Measurements from ENCODE around the gene KDM8.
A peak's percentile ranks its signal among the peaks of the same experiment; 100 is the strongest.

The KDM8 gene

GRCh38 chr16:27203507-27204311, at the start of gene KDM8:
TSS of gene KDM8 (plus strand) at chr16:27203526. CDS start at chr16:27210124, 6,598 bp downstream.
- DNase-seq: peak; percentile 100

- DNase-seq: peak; percentile 67
Measured at GRCh38 chr16:27154705-27155521, 48.4 kb upstream of the KDM8 start.

DNA sequence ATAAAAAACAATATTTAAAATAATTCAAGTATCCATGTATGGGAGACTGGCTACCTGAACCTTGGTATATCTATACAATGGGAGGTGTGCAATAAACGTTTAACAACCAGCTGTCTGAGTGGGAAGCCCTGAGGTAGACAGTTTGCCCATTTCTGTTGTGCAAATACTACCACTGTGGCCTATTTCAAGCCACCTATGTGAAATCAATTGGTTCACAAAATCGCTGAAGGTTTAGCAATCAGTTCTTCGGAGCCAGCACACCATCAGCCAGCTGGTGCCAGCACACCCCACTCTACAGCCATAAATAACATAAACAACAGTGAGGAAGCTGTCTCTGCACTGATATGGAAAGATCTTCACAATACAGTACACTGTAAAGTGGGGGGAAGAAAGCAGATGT, 46.7 kb upstream of the KDM8 start:
- DNase-seq: peak; percentile 33

GRCh38 chr16:27161398-27161797, 41.9 kb upstream of the KDM8 start:
- no peak for DNase-seq

- DNase-seq: no peak
Measured at GRCh38 chr16:27164352-27164751, 39.0 kb upstream of the KDM8 start.

- peak; percentile 62 for DNase-seq
Measured at GRCh38 chr16:27165576-27165975, 37.8 kb upstream of the KDM8 start.

DNA sequence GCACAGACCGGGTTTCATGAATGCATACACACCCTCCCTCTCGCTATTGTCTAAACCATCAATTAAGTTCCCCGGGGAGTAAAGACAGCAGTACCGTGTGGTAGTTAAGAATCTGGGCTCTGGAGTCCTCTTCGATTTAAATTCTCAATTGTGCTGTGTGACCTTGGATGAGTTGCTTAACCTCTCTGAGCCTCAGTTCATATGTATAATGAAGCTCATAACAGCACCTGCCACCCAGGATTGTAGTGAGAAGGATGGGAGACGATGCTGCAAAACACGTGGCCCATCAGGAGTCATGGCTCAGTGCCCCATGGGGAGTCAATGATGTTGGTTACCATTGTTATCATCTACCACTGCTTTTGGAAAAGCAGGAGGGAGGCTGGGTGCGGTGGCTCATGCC, 34.5 kb upstream of the KDM8 start:
- no peak for DNase-seq

GRCh38 chr16:27169511-27170071, 33.7 kb upstream of the KDM8 start:
- peak; percentile 90 for DNase-seq

DNA sequence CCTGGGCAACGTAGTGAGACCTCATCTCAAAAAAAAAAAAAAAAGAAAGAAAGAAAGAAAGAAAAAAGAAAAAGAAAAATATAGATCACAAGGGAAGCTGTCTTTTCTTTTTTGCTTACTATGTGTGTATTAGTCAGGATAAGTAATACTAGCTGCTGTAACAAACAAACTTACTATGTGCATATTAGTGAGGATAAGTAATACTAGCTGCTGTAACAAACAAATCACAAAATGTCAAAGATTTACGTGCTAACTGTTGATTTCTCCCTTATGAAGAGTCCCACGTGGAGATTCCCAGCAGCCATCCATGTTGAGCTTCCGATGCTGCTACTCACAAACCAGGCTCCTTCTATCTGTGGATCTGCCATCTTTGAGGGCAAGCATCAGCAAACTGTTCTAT, 31.7 kb upstream of the KDM8 start:
- DNase-seq: no peak

GRCh38 chr16:27174007-27174406, 29.3 kb upstream of the KDM8 start:
- DNase-seq: peak; percentile 86

- peak; percentile 44 for DNase-seq
Measured at GRCh38 chr16:27174798-27175197, 28.5 kb upstream of the KDM8 start.

GRCh38 chr16:27175888-27176287, 27.4 kb upstream of the KDM8 start:
- no peak for DNase-seq

GRCh38 chr16:27177031-27177774, 26.1 kb upstream of the KDM8 start:
- DNase-seq: no peak

DNA sequence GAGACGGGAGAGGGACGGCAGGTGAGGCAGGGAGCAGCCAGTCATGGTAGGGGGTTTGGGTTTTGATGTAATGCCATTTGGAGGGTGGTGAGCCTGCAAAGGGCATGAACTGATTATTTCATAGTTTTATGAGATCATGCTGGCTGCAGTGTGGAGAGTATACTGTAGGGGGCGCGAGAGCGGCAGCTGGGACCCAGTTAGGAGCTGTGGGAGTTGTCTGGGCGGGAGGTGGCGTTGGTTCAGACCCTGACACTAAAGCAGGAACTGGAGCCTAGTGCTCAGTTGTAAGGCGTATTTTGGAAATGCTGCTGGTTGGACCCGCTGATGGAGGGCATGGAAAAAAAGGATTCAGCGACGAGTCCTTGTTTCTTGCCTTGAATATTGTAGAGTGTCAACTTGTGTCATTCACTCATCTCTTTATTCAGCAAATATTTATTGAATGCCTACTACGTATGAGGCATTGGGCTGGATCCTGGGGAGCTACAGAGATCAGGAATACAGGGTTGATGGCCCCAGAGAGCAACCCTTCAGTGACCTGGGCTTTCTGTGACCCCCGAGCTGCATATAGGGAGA, 23.7 kb upstream of the KDM8 start:
- peak; percentile 95 for DNase-seq

DNA sequence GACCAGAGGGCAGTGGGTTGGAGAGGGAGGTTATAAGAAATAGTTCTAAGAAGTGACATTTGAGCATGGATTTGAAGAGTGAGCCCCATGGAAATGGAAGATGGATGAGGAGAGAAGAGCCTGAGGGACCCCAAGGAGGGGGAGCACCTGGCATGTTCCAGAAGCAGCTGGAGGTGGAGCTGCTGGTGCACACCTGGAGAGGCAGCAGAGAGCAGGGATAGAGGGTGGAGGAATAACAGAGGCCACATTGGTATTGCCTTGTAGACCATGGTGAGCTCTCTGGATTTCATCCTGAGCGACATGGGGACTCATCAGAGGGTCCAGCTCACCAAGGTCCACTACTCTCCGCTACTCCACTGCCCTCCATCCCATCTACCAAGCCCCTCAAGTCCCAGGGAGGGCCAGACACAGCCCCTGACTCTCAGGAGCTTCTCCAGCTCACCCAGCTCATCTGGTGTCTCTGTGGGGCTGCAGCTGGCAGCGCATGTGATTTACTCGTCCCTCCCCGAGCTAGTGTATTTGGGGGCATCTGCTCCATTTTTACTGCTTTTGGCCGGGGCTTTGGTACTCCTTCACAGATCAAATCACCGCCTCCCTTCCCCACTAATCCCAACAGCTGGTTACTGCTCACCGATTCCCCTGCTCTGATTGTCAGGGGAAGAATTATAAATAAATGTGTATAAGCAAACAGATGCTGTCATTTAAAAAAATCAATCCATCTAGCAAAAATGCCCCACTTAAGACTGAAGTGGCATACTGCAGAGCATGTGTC, 22.1 kb upstream of the KDM8 start:
- DNase-seq: no peak

DNA sequence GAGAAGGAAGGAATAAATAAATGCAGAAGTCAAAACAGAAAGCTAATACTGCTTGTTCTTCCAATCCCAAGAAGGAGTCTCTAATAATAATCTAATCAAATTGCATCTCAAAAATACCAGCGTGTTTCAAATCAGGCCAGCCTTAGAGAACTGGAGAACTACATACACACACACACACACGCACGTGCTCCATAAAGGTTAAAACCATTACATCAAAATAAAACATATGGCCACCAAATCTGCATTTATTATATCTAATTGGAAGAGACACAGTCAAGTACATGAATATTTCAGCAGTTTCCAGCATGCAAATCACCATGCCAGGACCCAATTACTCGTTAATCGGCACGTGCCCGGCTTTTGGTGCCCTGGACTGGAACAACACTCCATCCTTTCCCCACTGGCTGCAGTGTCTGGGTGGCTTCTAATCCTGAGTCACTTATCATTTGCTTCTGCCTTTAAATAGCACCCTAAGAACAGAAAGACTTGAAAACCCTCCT, 20.4 kb upstream of the KDM8 start:
- no peak for DNase-seq

DNA sequence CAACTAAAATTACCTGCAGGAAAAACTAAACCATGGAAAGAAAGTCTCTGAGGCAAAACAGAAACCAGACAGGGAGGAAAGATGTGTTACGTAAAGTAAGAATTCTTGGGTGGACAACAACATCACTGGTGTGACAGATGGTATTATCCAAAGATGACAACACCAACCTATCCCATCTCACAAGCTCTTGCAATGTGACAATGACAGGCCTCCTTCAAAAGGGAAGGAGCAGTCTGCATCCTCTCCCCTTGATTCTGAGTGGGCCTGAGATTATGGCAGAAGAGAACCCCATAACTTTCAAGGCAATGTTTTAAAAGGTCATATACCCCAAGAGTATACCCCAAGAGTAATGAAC, 17.6 kb upstream of the KDM8 start:
- no peak for DNase-seq

DNA sequence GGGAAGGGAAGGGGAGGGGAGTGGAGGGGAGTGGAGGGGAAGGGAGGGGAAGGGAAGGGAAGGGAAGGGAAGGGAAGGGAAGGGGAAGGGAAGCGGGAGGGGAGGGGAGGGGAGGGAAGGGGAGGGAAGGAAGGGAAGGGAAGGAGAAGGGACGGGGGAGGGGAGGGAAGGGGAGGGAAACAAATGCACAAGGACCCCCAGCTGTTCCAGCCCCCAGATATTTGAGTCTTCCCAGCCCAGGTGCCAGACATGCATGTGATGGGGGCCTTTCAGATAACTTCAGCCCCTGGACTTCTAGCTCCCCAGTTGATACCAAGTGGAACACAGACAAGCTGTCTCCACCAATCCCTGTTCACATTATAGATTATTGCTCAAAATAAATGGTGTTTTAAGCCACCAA, 14.7 kb upstream of the KDM8 start:
- DNase-seq: no peak

DNA sequence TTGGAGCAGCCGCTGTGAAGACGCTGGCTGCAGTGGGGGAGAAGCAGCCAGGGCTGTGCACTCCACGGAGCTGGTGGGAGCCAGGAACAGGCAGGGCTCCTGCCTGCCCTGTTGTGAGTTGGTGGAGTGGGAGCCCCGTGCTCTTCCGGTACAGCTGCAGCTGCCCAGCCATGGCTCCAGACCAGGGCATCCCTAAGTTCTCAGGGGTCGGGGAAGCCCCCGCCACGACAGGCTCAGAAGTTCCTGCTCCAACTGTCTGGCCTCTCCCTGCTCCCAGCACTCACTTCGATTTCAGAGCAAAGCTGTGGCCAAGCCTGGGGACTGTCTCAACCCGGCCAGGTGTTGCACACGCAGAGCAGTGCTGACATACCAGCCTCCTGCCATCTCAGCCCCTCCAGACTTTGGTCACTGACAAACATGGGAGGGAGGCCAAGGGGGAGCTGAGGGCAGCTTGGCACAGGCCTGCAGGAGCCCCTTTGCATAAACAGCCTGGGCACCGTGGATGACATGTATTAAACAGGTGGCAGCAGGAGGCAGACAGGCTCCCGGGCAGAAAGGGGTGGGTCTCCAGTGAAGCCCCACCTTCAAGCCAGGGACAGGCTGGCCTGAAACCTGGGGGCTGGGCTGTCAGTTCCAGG, 13.9 kb upstream of the KDM8 start:
- DNase-seq: no peak

- no peak for DNase-seq
Measured at GRCh38 chr16:27190316-27190871, 12.9 kb upstream of the KDM8 start.

DNA sequence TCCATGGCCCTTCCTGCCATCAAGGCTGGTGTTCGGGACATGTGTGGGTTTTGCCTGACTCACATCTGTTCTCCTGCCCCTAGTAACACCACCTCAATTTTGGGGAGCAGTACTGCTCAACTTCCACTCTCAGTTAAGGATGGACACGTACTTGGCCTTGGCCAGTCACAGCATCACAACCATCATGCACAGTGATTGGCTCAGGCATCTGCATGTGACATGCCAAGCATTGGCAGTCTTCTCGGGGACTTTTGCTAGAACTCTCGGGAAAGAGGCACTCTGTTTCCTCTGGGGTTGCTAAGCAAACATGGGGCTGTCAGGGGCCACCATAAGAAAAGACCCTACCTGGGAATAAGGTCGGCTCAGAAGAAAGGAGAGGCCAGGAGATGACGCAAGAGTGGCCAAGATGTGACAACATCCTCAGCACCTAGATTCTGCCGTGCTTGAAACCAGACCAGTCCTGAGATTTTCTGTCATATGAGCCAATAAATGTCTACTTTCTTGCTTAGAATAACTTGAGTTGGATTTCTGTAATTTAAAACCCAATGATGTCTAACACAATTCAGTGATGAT, 11.9 kb upstream of the KDM8 start:
- no peak for DNase-seq

All from hematopoietic multipotent progenitor cell treated with erythropoietin and hydrocortisone succinate and interleukin-3 and kit ligand, for 4 days (in vitro differentiated cells).